ENCODE results near the gene RBM4. TPM values are rescaled to one million over a fixed set of nuclear protein-coding genes. Genes with fewer than 3 reads are reported as not detected.
"Not testable (repeated sequence)": the region's sequence is repeated elsewhere in the genome, so short reads cannot be mapped to it uniquely, and the experiment has no call there.

RBM4 gene
- total and polyA plus RNA-seq, 9 of the 15 experiments (the other 6 are each of a cell fraction or from before 2014, with no cell fraction given): 81.6 to 233 (median 122) TPM

DNA sequence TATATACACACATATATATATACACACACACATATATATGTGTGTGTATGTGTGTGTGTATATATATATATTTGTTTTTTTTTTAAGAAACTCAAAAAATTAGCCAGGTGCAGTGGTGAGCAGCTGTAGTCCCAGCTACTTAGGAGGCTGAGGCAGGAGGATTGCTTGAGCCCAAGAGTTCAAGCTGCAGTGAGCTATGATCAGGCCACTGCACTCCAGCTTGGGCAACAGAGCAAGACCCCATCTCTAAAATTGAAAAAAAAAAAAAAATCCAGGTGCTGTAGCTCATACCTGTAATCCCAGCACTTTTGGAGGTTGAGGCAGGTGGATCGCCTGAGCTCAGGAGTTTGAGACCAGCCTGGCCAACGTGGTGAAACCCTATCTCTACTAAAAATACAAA is 49.2 kb upstream of the RBM4 start:
- H4K20me1 ChIP-seq (replicated peaks; ENCODE audit: control insufficient read depth, insufficient read depth, low read length); CTCF ChIA-PET (ENCODE audit: low intra/inter-chr PET ratio); POLR2A ChIA-PET; intact Hi-C loops (cut with micrococcal nuclease); H3K9me3 ChIP-seq (replicated peaks; ENCODE audit: control insufficient read depth, insufficient read depth, low read depth, low read length); FAIRE-seq; H3K27ac ChIP-seq (ENCODE audit: extremely low read depth, low read depth, low read length); H3K4me2 ChIP-seq (ENCODE audit: insufficient read depth, low read length); DNase-seq (ENCODE audit: extremely low read depth in 1 of 4, low spot score in 3 of 4); H2AFZ ChIP-seq (ENCODE audit: low read depth, low read length); ATAC-seq; BruUV-seq (replicated peaks); H3K27me3 ChIP-seq (ENCODE audit: control insufficient read depth in 2 of 2, insufficient read depth in 2 of 2, low read length in 2 of 2); H3K36me3 ChIP-seq (ENCODE audit: control insufficient read depth, insufficient read depth, low read length); H3K9ac ChIP-seq (ENCODE audit: insufficient read depth in 1 of 2, low read depth in 2 of 2, low read length in 2 of 2); H3K4me3 ChIP-seq; H3K9me1 ChIP-seq (ENCODE audit: control insufficient read depth, insufficient read depth, low read length); in situ Hi-C loops (cut with MboI): not testable (repeated sequence)
- 50% methylated on average over 2 of the region's 2 CpGs for WGBS (ENCODE audit: insufficient coverage, low coverage, missing lambda C conversion rate)
- peaks cover 12% of the 10 kb centered on the region for H3K79me2 ChIP-seq (ENCODE audit: control insufficient read depth, insufficient read depth, low read length)
- peaks cover 15 to 27% of the 10 kb centered on the region in 2 experiments; a peak in 4 of 5 replicates for H3K4me1 ChIP-seq (replicated peaks in 1 of 2; ENCODE audit: control insufficient read depth in 2 of 2, insufficient read depth in 2 of 2, low read length in 2 of 2)

GRCh38 chr11:66589996-66590675 is 48.4 kb upstream of the RBM4 start:
- Histone ChIP-seq H2AFZ (ENCODE audit: low read depth, low read length) (no peak overlapping the region), H3K9ac (ENCODE audit: insufficient read depth in 1 of 2, low read depth in 2 of 2, low read length in 2 of 2) (no peak overlapping the region), H3K4me1 (replicated peaks in 1 of 2; ENCODE audit: control insufficient read depth in 2 of 2, insufficient read depth in 2 of 2, low read length in 2 of 2) (peaks cover 24 to 35% of the 10 kb centered on the region in 2 experiments; a peak in 4 of 5 replicates), H3K27me3 (ENCODE audit: control insufficient read depth in 2 of 2, insufficient read depth in 2 of 2, low read length in 2 of 2) (peaks cover 0 to 6% of the 10 kb centered on the region in 2 experiments; a peak in 1 of 5 replicates), H3K27ac (ENCODE audit: extremely low read depth, low read depth, low read length) (no peak overlapping the region), H3K4me2 (ENCODE audit: insufficient read depth, low read length) (no peak overlapping the region), H3K9me1 (ENCODE audit: control insufficient read depth, insufficient read depth, low read length) (no peaks in the 10 kb centered on the region), H3K36me3 (ENCODE audit: control insufficient read depth, insufficient read depth, low read length) (no peaks in the 10 kb centered on the region), H4K20me1 (replicated peaks; ENCODE audit: control insufficient read depth, insufficient read depth, low read length) (no peaks in the 10 kb centered on the region), H3K9me3 (replicated peaks; ENCODE audit: control insufficient read depth, insufficient read depth, low read depth, low read length) (no peaks in the 10 kb centered on the region), H3K79me2 (ENCODE audit: control insufficient read depth, insufficient read depth, low read length) (peaks cover 20% of the 10 kb centered on the region), H3K4me3 (no peak overlapping the region)
- intact Hi-C loops (cut with micrococcal nuclease) (loop anchor here (5.0 kb wide), 1 partner anchor 87 kb away; the partner anchor contains the start of gene RBM4B), in situ Hi-C loops (cut with MboI) (no loop called here)
- no peak for ATAC-seq
- TF ChIP-seq HEY1 (CRISPR knock-in tag; IDR thresholded peaks at IDR 0.05; ENCODE audit: borderline replicate concordance): no peak
- TF ChIP-seq PHB2 (IDR thresholded peaks at IDR 0.05; ENCODE audit: low read depth): no peak
- TF ChIP-seq KAT8 (IDR thresholded peaks at IDR 0.05; ENCODE audit: low read depth): no peak
- TF ChIP-seq, protein P1, sequence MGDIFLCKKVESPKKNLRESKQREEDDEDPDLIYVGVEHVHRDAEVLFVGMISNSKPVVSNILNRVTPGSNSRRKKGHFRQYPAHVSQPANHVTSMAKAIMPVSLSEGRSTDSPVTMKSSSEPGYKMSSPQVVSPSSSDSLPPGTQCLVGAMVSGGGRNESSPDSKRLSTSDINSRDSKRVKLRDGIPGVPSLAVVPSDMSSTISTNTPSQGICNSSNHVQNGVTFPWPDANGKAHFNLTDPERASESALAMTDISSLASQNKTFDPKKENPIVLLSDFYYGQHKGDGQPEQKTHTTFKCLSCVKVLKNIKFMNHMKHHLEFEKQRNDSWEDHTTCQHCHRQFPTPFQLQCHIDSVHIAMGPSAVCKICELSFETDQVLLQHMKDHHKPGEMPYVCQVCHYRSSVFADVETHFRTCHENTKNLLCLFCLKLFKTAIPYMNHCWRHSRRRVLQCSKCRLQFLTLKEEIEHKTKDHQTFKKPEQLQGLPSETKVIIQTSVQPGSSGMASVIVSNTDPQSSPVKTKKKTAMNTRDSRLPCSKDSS (IDR thresholded peaks at IDR 0.05; ENCODE audit: low read depth, partially characterized antibody): no peak
- no peak for TF ChIP-seq MED1 (CRISPR knock-in tag; IDR thresholded peaks at IDR 0.05; ENCODE audit: borderline replicate concordance)
- no peak for TF ChIP-seq ATF7 (IDR thresholded peaks at IDR 0.05)
- TF ChIP-seq HMG20B (CRISPR knock-in tag; IDR thresholded peaks at IDR 0.05): no peak
- TF ChIP-seq, protein P2, sequence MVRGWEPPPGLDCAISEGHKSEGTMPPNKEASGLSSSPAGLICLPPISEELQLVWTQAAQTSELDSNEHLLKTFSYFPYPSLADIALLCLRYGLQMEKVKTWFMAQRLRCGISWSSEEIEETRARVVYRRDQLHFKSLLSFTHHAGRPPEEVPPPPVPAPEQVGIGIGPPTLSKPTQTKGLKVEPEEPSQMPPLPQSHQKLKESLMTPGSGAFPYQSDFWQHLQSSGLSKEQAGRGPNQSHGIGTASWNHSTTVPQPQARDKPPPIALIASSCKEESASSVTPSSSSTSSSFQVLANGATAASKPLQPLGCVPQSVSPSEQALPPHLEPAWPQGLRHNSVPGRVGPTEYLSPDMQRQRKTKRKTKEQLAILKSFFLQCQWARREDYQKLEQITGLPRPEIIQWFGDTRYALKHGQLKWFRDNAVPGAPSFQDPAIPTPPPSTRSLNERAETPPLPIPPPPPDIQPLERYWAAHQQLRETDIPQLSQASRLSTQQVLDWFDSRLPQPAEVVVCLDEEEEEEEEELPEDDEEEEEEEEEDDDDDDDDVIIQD (CRISPR knock-in tag; IDR thresholded peaks at IDR 0.05): no peak
- ChIA-PET POLR2A (interaction anchor here (0.7 to 1.4 kb wide), 6 partner anchors 24 to 249 kb away, joined by 3 to 5 read pairs (median 3); no protein-coding TSS in a partner anchor), CTCF (ENCODE audit: low intra/inter-chr PET ratio) (no interaction called here)
- BruUV-seq (replicated peaks): no TSS peak
- 59% methylated on average over 7 of the region's 7 CpGs for WGBS (ENCODE audit: insufficient coverage, low coverage, missing lambda C conversion rate)
- no peak for DNase-seq (ENCODE audit: extremely low read depth in 1 of 4, low spot score in 3 of 4)
- FAIRE-seq: no peak
